H9 (cell line): ENCODE results near the gene AFG1L. TPM values are rescaled to one million over a fixed set of nuclear protein-coding genes. Genes with fewer than 3 reads are reported as not detected.
A peak's percentile ranks its signal among the peaks of the same experiment; 100 is the strongest.
"Not testable (repeated sequence)": the region's sequence is repeated elsewhere in the genome, so short reads cannot be mapped to it uniquely, and the experiment has no call there.

Experiments used
- DNase-seq: peaks from one replicate; pipeline ENCODE4 v3.0.0-alpha.2; 2017
- H2AFZ ChIP-seq: one replicate; pipeline ENCODE4 v1.6.1; 2013; ENCODE audit warnings: mild to moderate bottlenecking, low read length, control low read depth, moderate library complexity
- H2AK5ac ChIP-seq: 2 replicates; pipeline ENCODE4 v1.6.1; 2013; ENCODE audit warnings: low read length, control low read depth, mixed read lengths; ENCODE audit not compliant: insufficient read length
- H2BK120ac ChIP-seq: one replicate; pipeline ENCODE4 v1.6.1; 2013; ENCODE audit warnings: low read depth, mild to moderate bottlenecking, low read length, control low read depth, inconsistent platforms; ENCODE audit not compliant: poor library complexity, severe bottlenecking
- H2BK12ac ChIP-seq: 2 replicates; pipeline ENCODE4 v1.6.1; 2013; ENCODE audit warnings: low read length, control low read depth, mixed read lengths, low read depth; ENCODE audit not compliant: insufficient read length
- H2BK15ac ChIP-seq: 2 replicates; pipeline ENCODE4 v1.6.1; 2013; ENCODE audit warnings: low read depth, low read length, control low read depth
- H2BK20ac ChIP-seq: one replicate; pipeline ENCODE4 v1.6.1; 2013; ENCODE audit warnings: low read depth, mild to moderate bottlenecking, low read length, control low read depth, inconsistent platforms; ENCODE audit not compliant: poor library complexity, severe bottlenecking
- H2BK5ac ChIP-seq: 2 replicates; pipeline ENCODE4 v1.6.1; 2013; ENCODE audit warnings: low read length, control low read depth, mixed read lengths; ENCODE audit not compliant: insufficient read length
- H3K14ac ChIP-seq: 2 replicates; pipeline ENCODE4 v1.6.1; 2013; ENCODE audit warnings: low read length, control low read depth; ENCODE audit not compliant: insufficient read depth
- H3K18ac ChIP-seq: 2 replicates; pipeline ENCODE4 v1.6.1; 2013; ENCODE audit warnings: low read depth, mild to moderate bottlenecking, mixed read lengths, low read length, control low read depth; ENCODE audit not compliant: insufficient read length
- H3K23ac ChIP-seq: 2 replicates; pipeline ENCODE4 v1.6.1; 2013; ENCODE audit warnings: low read length, control low read depth, mixed read lengths, low read depth; ENCODE audit not compliant: insufficient read length
- H3K23me2 ChIP-seq: 2 replicates; pipeline ENCODE4 v1.6.1; 2013; ENCODE audit warnings: low read depth, mild to moderate bottlenecking, mixed read lengths, low read length, control low read depth; ENCODE audit not compliant: insufficient read length, poor library complexity, severe bottlenecking
- H3K27ac ChIP-seq: 2 replicates; pipeline ENCODE4 v1.5.1; 2013; ENCODE audit warnings: low read length, control low read depth, mixed read lengths, low read depth; ENCODE audit not compliant: insufficient read length
- H3K27me3 ChIP-seq: 2 replicates; pipeline ENCODE4 v1.6.1; 2013; ENCODE audit warnings: low read length, control low read depth, inconsistent platforms; ENCODE audit not compliant: insufficient read depth
- H3K4ac ChIP-seq: 2 replicates; pipeline ENCODE4 v1.6.1; 2013; ENCODE audit warnings: low read depth, mild to moderate bottlenecking, control low read depth, inconsistent platforms, low read length, moderate library complexity
- H3K4me1 ChIP-seq: 2 replicates; pipeline ENCODE4 v1.6.1; 2013; ENCODE audit warnings: low read length, control low read depth, inconsistent platforms; ENCODE audit not compliant: insufficient read depth
- H3K4me2 ChIP-seq: 2 replicates; pipeline ENCODE4 v1.6.1; 2013; ENCODE audit warnings: low read length, control low read depth, mixed read lengths; ENCODE audit not compliant: insufficient read length, insufficient read depth
- H3K56ac ChIP-seq: 2 replicates; pipeline ENCODE4 v1.6.1; 2013; ENCODE audit warnings: low read depth, mild to moderate bottlenecking, mixed read lengths, low read length, control low read depth; ENCODE audit not compliant: insufficient read length
- H3K79me1 ChIP-seq: 2 replicates; pipeline ENCODE4 v1.6.1; 2013; ENCODE audit warnings: low read depth, mild to moderate bottlenecking, moderate library complexity, low read length, control low read depth, inconsistent platforms; ENCODE audit not compliant: insufficient read depth, poor library complexity, severe bottlenecking
- H3K79me2 ChIP-seq: 2 replicates; pipeline ENCODE4 v1.6.1; 2013; ENCODE audit warnings: low read length, control low read depth, inconsistent platforms; ENCODE audit not compliant: insufficient read depth
- H3K9ac ChIP-seq: 2 replicates; pipeline ENCODE4 v1.6.1; 2013; ENCODE audit warnings: low read length, control low read depth, mixed read lengths; ENCODE audit not compliant: insufficient read length; ENCODE audit errors: extremely low read depth
- H3K9me3 ChIP-seq: one replicate; pipeline ENCODE4 v1.6.1; 2013; ENCODE audit warnings: low read depth, low read length, inconsistent platforms; ENCODE audit not compliant: control insufficient read depth
- H3T11ph ChIP-seq: one replicate; pipeline ENCODE4 v1.6.1; 2013; ENCODE audit warnings: mild to moderate bottlenecking, low read length, control low read depth, inconsistent platforms
- H4K20me1 ChIP-seq: one replicate; pipeline ENCODE4 v1.6.1; 2013; ENCODE audit not compliant: control insufficient read depth, insufficient read length, insufficient read depth
- H4K5ac ChIP-seq: 2 replicates; pipeline ENCODE4 v1.6.1; 2013; ENCODE audit warnings: low read depth, mild to moderate bottlenecking, mixed read lengths, low read length, control low read depth; ENCODE audit not compliant: insufficient read length
- H4K8ac ChIP-seq: replicated peaks from 2 replicates; pipeline ENCODE4 v1.6.1; 2013; ENCODE audit warnings: low read length, control low read depth, mixed read lengths, low read depth; ENCODE audit not compliant: insufficient read length
- H4K91ac ChIP-seq: 2 replicates; pipeline ENCODE4 v1.6.1; 2013; ENCODE audit warnings: low read depth, mild to moderate bottlenecking, moderate library complexity, mixed read lengths, low read length, control low read depth; ENCODE audit not compliant: insufficient read length
- H3K27ac Mint-ChIP-seq, 3 experiments: 2 replicates in 2 of 3; 3 replicates in 1 of 3; pipeline ENCODE4 v1.8.0; 2020 to 2021; ENCODE audit warnings: mixed read lengths in 3 of 3, mild to moderate bottlenecking in 1 of 3, moderate library complexity in 1 of 3
- H3K27me3 Mint-ChIP-seq: 2 replicates; pipeline ENCODE4 v1.8.0; 2021; ENCODE audit warnings: low read depth, mild to moderate bottlenecking, moderate library complexity, mixed read lengths
- H3K36me3 Mint-ChIP-seq, 3 experiments: 2 replicates in 2 of 3; 3 replicates in 1 of 3; pipeline ENCODE4 v1.8.0; 2020 to 2021; ENCODE audit warnings: low read depth in 3 of 3, mixed read lengths in 3 of 3; ENCODE audit not compliant: insufficient read depth in 1 of 3
- H3K4me1 Mint-ChIP-seq, 2 experiments: 2 replicates each; pipeline ENCODE4 v1.8.0; 2020; ENCODE audit warnings: mixed read lengths in 2 of 2
- H3K4me3 Mint-ChIP-seq, 2 experiments: 2 replicates in 1 of 2; 3 replicates in 1 of 2; pipeline ENCODE4 v1.8.0; 2020 to 2021; ENCODE audit warnings: mild to moderate bottlenecking in 2 of 2, mixed read lengths in 2 of 2, moderate library complexity in 1 of 2
- H3K9me3 Mint-ChIP-seq, 2 experiments: 2 replicates in 1 of 2; 3 replicates in 1 of 2; pipeline ENCODE4 v1.8.0; 2020; ENCODE audit warnings: mild to moderate bottlenecking in 2 of 2, mixed read lengths in 2 of 2, moderate library complexity in 1 of 2
- WGBS: extraction: QIAGEN DNeasy Blood & Tissue Kit; methylation state at CpG from one replicate; pipeline ENCODE4 v1.1.7; 2013; ENCODE audit warnings: missing lambda C conversion rate, low lambda C conversion rate, mixed read lengths; ENCODE audit not compliant: insufficient read length; ENCODE audit errors: extremely low coverage; 5-methylcytosine and 5-hydroxymethylcytosine counted together
- long read RNA-seq: library from polyadenylated mRNA; unstranded; transcript quantifications from one replicate; pipeline ENCODE4 v2.0.0, GENCODE V29; 2020
- total RNA-seq: library from RNA; stranded (reverse); gene quantifications from 2 replicates; pipeline ENCODE4 v1.2.1, GENCODE V29; 2021
- TF ChIP-seq, protein P1 (sequence below): fragments of 200-600 bp; sonication (generic); conservative IDR thresholded peaks from 3 replicates; pipeline ENCODE4 v1.8.0; 2021; ENCODE audit warnings: antibody characterized with exemption, mild to moderate bottlenecking

The AFG1L gene
- total RNA-seq: 4.7 and 6.9 TPM in 2 replicates
- long read RNA-seq, full-length matches to known transcripts: 14 of 25 reads
- long read RNA-seq, partial matches to known transcripts: 0 of 25 reads
- long read RNA-seq, other reads (novel, unspliced or antisense): 11 of 25 reads

GRCh38 chr6:108294727-108295625 is at the start of gene AFG1L:
TSS of gene AFG1L (plus strand) at chr6:108295054. CDS start at chr6:108295080, 26 bp downstream.
- peak within 1 kb of the TSS; percentile 72 for H3K27ac ChIP-seq
- peak within 1 kb of the TSS; percentile 95 for H3K14ac ChIP-seq
- H3K9ac ChIP-seq: peak within 1 kb of the TSS; percentile 90
- H3K36me3 Mint-ChIP-seq: no peaks in the 10 kb centered on the region
- peak within 1 kb of the TSS; percentile 6 for H3K56ac ChIP-seq
- no peak within 1 kb of the TSS for H2BK120ac ChIP-seq
- H3K4me3 Mint-ChIP-seq: peak within 1 kb of the TSS; percentile 92 to 94
- TF ChIP-seq, protein P1, sequence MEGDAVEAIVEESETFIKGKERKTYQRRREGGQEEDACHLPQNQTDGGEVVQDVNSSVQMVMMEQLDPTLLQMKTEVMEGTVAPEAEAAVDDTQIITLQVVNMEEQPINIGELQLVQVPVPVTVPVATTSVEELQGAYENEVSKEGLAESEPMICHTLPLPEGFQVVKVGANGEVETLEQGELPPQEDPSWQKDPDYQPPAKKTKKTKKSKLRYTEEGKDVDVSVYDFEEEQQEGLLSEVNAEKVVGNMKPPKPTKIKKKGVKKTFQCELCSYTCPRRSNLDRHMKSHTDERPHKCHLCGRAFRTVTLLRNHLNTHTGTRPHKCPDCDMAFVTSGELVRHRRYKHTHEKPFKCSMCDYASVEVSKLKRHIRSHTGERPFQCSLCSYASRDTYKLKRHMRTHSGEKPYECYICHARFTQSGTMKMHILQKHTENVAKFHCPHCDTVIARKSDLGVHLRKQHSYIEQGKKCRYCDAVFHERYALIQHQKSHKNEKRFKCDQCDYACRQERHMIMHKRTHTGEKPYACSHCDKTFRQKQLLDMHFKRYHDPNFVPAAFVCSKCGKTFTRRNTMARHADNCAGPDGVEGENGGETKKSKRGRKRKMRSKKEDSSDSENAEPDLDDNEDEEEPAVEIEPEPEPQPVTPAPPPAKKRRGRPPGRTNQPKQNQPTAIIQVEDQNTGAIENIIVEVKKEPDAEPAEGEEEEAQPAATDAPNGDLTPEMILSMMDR: no peak
- no peak within 1 kb of the TSS for H2BK12ac ChIP-seq
- H2AFZ ChIP-seq: peak within 1 kb of the TSS; percentile 94
- H3K4me1 Mint-ChIP-seq: peaks cover 8 to 17% of the 10 kb centered on the region in 2 experiments
- H3K27me3 Mint-ChIP-seq: no peaks in the 10 kb centered on the region
- no peaks in the 10 kb centered on the region for H3K27me3 ChIP-seq
- H3T11ph ChIP-seq: no peak within 1 kb of the TSS
- H4K91ac ChIP-seq: no peak within 1 kb of the TSS
- H3K9me3 ChIP-seq: no peaks in the 10 kb centered on the region
- H3K79me2 ChIP-seq: no peaks in the 10 kb centered on the region
- H2BK5ac ChIP-seq: peak within 1 kb of the TSS; percentile 43
- peaks cover 6% of the 10 kb centered on the region for H3K23me2 ChIP-seq
- H3K9me3 Mint-ChIP-seq: no peaks in the 10 kb centered on the region
- H3K4me1 ChIP-seq: no peaks in the 10 kb centered on the region
- no peak within 1 kb of the TSS for H2AK5ac ChIP-seq
- H2BK20ac ChIP-seq: no peak within 1 kb of the TSS
- peak within 1 kb of the TSS; percentile 96 for H3K18ac ChIP-seq
- H3K4me2 ChIP-seq: peak within 1 kb of the TSS; percentile 56
- no peak within 1 kb of the TSS for H4K8ac ChIP-seq
- H3K4ac ChIP-seq: no peak within 1 kb of the TSS
- H3K27ac Mint-ChIP-seq: peak within 1 kb of the TSS; percentile 99
- H4K5ac ChIP-seq: no peak within 1 kb of the TSS
- peak; percentile 95 for DNase-seq
- H2BK15ac ChIP-seq: no peak within 1 kb of the TSS
- no peaks in the 10 kb centered on the region for H3K79me1 ChIP-seq
- H3K23ac ChIP-seq: no peak within 1 kb of the TSS
- no CpG with 5 or more reads among the region's 46 CpGs for WGBS
- H4K20me1 ChIP-seq: no peaks in the 10 kb centered on the region

DNA sequence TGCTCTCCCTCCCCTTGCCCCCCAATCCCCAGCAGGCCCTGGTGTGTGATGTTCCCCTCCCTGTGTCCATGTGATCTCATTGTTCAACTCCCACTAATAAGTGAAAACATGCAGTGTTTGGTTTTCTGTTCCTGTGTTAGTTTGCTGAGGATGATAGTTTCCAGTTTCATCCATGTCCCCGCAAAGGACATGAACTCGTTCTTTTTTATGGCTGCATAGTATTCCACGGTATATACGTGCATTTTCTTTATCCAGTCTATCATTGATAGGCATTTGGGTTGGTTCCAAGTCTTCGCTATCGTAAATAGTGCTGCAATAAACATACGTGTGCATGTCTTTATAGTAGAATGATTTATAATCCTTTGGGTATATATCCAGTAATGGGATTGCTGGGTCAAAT is 49.8 kb upstream of the AFG1L start:
- H2BK12ac ChIP-seq: not testable (repeated sequence)
- H3K9me3 Mint-ChIP-seq: peaks cover 3 to 15% of the 10 kb centered on the region in 2 experiments; a peak in 4 of 5 replicates

More for the DNA sequence above, 49.8 kb upstream of the AFG1L start:
- not testable (repeated sequence) for H3K14ac ChIP-seq, H4K91ac ChIP-seq, H2AFZ ChIP-seq, DNase-seq, H3K4me2 ChIP-seq, H4K20me1 ChIP-seq, H2BK120ac ChIP-seq, H3K18ac ChIP-seq, H4K8ac ChIP-seq, H3K27ac Mint-ChIP-seq, H3K79me2 ChIP-seq, H3K56ac ChIP-seq, H3K27me3 Mint-ChIP-seq, H2BK15ac ChIP-seq, H2AK5ac ChIP-seq, H2BK5ac ChIP-seq, H3T11ph ChIP-seq, H3K4ac ChIP-seq, H2BK20ac ChIP-seq, H3K27ac ChIP-seq, H3K4me3 Mint-ChIP-seq, H3K79me1 ChIP-seq, H3K23ac ChIP-seq, H3K27me3 ChIP-seq, H3K23me2 ChIP-seq, H4K5ac ChIP-seq, H3K4me1 ChIP-seq, H3K9ac ChIP-seq, H3K9me3 ChIP-seq
- Mint-ChIP-seq H3K36me3 (peaks cover 25 to 36% (median 31%) of the 10 kb centered on the region in 3 experiments), H3K4me1 (peaks cover 18 to 19% of the 10 kb centered on the region in 2 experiments)
- no CpG with 5 or more reads among the region's 7 CpGs for WGBS
